Stimulated activated CD8-positive, alpha-beta memory T cell treated with anti-CD3 and anti-CD28 coated beads, Interleukin-2, amount 100 ng/mL, for 1 hour (primary cell): ENCODE data around the gene CLIC3.

Source experiments
- DNase-seq, 2 donors: peaks; one replicate each; pipeline ENCODE4 v3.0.0-alpha.2; 2020; ENCODE audit warnings: low read depth in 2 of 2

CLIC3 gene

GRCh38 chr9:137030538-137031527 is 34.5 kb upstream of the CLIC3 start:
- DNase-seq, result no peak

- DNase-seq, result no peak
Observed at GRCh38 chr9:137030006-137030405, 33.6 kb upstream of the CLIC3 start.

- DNase-seq, result peak; percentile 35 to 54
Observed at GRCh38 chr9:137029058-137029936, 32.9 kb upstream of the CLIC3 start.

- DNase-seq, result peak; percentile 29 to 46
Observed at GRCh38 chr9:137028263-137029057, 32.1 kb upstream of the CLIC3 start.

GRCh38 chr9:137027369-137028262 is 31.2 kb upstream of the CLIC3 start, which contains the start of gene ABCA2:
Gene ABCA2, minus strand, starts transcription at chr9:137028237. Its CDS starts 97 bp downstream, at chr9:137028140.
- DNase-seq, result no peak

GRCh38 chr9:137026828-137027227 is 30.5 kb upstream of the CLIC3 start:
- DNase-seq, result no peak

GRCh38 chr9:137026384-137026783 is 30.0 kb upstream of the CLIC3 start:
- DNase-seq, result no peak

- no peak for DNase-seq
Observed at GRCh38 chr9:137025517-137025966, 29.2 kb upstream of the CLIC3 start.

- no peak for DNase-seq
Observed at GRCh38 chr9:137023583-137023991, 27.2 kb upstream of the CLIC3 start.

GRCh38 chr9:137023157-137023556 is 26.8 kb upstream of the CLIC3 start:
- DNase-seq, result no peak

GRCh38 chr9:137022662-137023008 is 26.3 kb upstream of the CLIC3 start:
- DNase-seq, result no peak

GRCh38 chr9:137021979-137022661 is 25.8 kb upstream of the CLIC3 start:
- DNase-seq, result peak; percentile 39 to 55

- no peak for DNase-seq
Observed at GRCh38 chr9:137021568-137021978, 25.2 kb upstream of the CLIC3 start.

- no peak for DNase-seq
Observed at GRCh38 chr9:137020771-137021567, 24.6 kb upstream of the CLIC3 start.

- no peak for DNase-seq
Observed at GRCh38 chr9:137019891-137020683, 23.7 kb upstream of the CLIC3 start.

GRCh38 chr9:137018761-137019559 is 22.6 kb upstream of the CLIC3 start:
- no peak for DNase-seq

GRCh38 chr9:137017791-137018497 is 21.6 kb upstream of the CLIC3 start:
- no peak for DNase-seq
